HK-2 (cell line): ENCODE results near the gene AGAP1.

Experiments
- DNase-seq: peaks from one replicate; pipeline ENCODE4 v3.0.0-alpha.2; 2018; ENCODE audit not compliant: unreplicated experiment

Gene AGAP1

GRCh38 chr2:235990344-235990743, 496.5 kb downstream of the AGAP1 start:
- DNase-seq: no peak

GRCh38 chr2:235992024-235992423, 498.2 kb downstream of the AGAP1 start:
- DNase-seq: no peak

GRCh38 chr2:235996419-235996818, 502.6 kb downstream of the AGAP1 start:
- no peak for DNase-seq

GRCh38 chr2:235999011-235999410, 505.2 kb downstream of the AGAP1 start:
- no peak for DNase-seq

- DNase-seq: no peak
Measured at GRCh38 chr2:236001166-236001828, 507.5 kb downstream of the AGAP1 start.

- DNase-seq: no peak
Measured at GRCh38 chr2:236001854-236002253, 508.0 kb downstream of the AGAP1 start.

- no peak for DNase-seq
Measured at GRCh38 chr2:236008006-236008405, 514.2 kb downstream of the AGAP1 start.

- no peak for DNase-seq
Measured at GRCh38 chr2:236008857-236009256, 515.0 kb downstream of the AGAP1 start.

- no peak for DNase-seq
Measured at GRCh38 chr2:236010920-236011685, 517.3 kb downstream of the AGAP1 start.

- peak; percentile 10 for DNase-seq
Measured at GRCh38 chr2:236012155-236012554, 518.3 kb downstream of the AGAP1 start.

- no peak for DNase-seq
Measured at GRCh38 chr2:236014408-236015131, 520.7 kb downstream of the AGAP1 start.

GRCh38 chr2:236015171-236015570, 521.3 kb downstream of the AGAP1 start:
- DNase-seq: no peak

- no peak for DNase-seq
Measured at GRCh38 chr2:236016496-236016895, 522.7 kb downstream of the AGAP1 start.

GRCh38 chr2:236017446-236017845, 523.6 kb downstream of the AGAP1 start:
- no peak for DNase-seq

GRCh38 chr2:236019434-236019833, 525.6 kb downstream of the AGAP1 start:
- no peak for DNase-seq

- no peak for DNase-seq
Measured at GRCh38 chr2:236021499-236022057, 527.7 kb downstream of the AGAP1 start.

GRCh38 chr2:236022128-236022527, 528.3 kb downstream of the AGAP1 start:
- no peak for DNase-seq

GRCh38 chr2:236025892-236026291, 532.0 kb downstream of the AGAP1 start:
- DNase-seq: no peak

GRCh38 chr2:236026841-236027240, 533.0 kb downstream of the AGAP1 start:
- no peak for DNase-seq

GRCh38 chr2:236028066-236028465, 534.2 kb downstream of the AGAP1 start:
- no peak for DNase-seq

GRCh38 chr2:236033462-236033861, 539.6 kb downstream of the AGAP1 start:
- no peak for DNase-seq

GRCh38 chr2:236034974-236035373, 541.1 kb downstream of the AGAP1 start:
- no peak for DNase-seq
